Lower leg skin (tissue), 3 donors: ENCODE data around the gene PRDM13.

Experiments used
- POLR2A ChIP-seq, 2 donors: fragments of 450-650 bp; IDR thresholded peaks; one replicate each; pipeline ENCODE4 v1.6.1; 2016 to 2017; ENCODE audit warnings: antibody characterized with exemption in 2 of 2, mild to moderate bottlenecking in 1 of 2, moderate library complexity in 1 of 2
- TF ChIP-seq, protein P1 (sequence below), 3 donors: fragments of 450-650 bp; IDR thresholded peaks; one replicate each; pipeline ENCODE4 v1.5.1; 2016; ENCODE audit warnings: antibody characterized with exemption in 3 of 3, mild to moderate bottlenecking in 3 of 3, moderate library complexity in 2 of 3

DNA sequence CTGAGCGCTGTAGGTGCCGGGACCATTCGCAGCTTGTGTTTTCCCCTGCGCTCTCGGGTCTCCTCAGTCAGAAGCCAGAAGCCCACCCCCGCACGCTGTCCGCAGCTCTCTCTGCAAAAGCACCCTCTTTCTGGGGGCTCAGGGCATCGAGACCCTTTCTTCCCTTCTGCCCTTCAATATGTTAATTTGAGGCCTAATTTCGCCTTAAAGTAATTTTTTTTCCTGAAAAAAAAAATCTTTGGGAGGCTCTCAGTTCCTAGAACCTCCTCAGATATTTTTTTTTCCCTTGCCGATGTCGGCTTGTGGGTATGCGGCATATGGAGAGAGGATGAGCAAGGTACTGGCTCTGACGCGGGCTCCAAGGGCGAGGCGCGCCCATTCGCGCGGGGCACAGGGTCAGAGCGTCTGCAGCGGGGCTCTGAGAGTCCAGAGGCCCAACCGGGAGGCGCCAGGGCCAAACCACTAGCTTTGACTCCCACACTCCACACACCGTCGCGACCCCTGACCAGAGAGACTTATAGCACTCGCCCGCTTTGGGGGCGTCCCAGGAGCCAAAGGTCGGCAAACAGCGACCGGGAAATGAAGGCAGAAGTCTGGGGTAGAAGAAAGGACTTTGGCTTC is 893 bp downstream of the PRDM13 start:
- TF ChIP-seq, protein P1, sequence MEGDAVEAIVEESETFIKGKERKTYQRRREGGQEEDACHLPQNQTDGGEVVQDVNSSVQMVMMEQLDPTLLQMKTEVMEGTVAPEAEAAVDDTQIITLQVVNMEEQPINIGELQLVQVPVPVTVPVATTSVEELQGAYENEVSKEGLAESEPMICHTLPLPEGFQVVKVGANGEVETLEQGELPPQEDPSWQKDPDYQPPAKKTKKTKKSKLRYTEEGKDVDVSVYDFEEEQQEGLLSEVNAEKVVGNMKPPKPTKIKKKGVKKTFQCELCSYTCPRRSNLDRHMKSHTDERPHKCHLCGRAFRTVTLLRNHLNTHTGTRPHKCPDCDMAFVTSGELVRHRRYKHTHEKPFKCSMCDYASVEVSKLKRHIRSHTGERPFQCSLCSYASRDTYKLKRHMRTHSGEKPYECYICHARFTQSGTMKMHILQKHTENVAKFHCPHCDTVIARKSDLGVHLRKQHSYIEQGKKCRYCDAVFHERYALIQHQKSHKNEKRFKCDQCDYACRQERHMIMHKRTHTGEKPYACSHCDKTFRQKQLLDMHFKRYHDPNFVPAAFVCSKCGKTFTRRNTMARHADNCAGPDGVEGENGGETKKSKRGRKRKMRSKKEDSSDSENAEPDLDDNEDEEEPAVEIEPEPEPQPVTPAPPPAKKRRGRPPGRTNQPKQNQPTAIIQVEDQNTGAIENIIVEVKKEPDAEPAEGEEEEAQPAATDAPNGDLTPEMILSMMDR (IDR thresholded peaks at IDR 0.05) = no peak
- no peak for TF ChIP-seq POLR2A (IDR thresholded peaks at IDR 0.05)
